Activated CD8-positive, alpha-beta memory T cell treated with anti-CD3 and anti-CD28 coated beads for 36 hours (primary cell): Measurements from ENCODE around the gene DOCK6. TPM values are rescaled to one million over a fixed set of nuclear protein-coding genes. Genes with fewer than 3 reads are reported as not detected.

Source experiments
- CTCF ChIA-PET: fragments of 350-600 bp; sonication (Branson Sonifier 250); formaldehyde crosslinking; loops from one replicate; lab custom pipeline; 2021; ENCODE audit warnings: antibody characterized with exemption; lab: Charles Lee
- POLR2A ChIA-PET: fragments of 350-600 bp; sonication (Branson Sonifier 250); formaldehyde crosslinking; loops from one replicate; lab custom pipeline; 2021; ENCODE audit warnings: antibody characterized with exemption; lab: Charles Lee
- total RNA-seq, 2 experiments: library from RNA; stranded (reverse); gene quantifications; one replicate each; pipeline ENCODE4 v1.2.3, GENCODE V29; 2021

Gene DOCK6
- total RNA-seq, 2 experiments from 2014 or later = 2.2 to 3.0 TPM

- ChIA-PET CTCF (interaction anchor here (1.1 kb wide), 1 partner anchor 35 kb away, joined by 3 read pairs; no protein-coding TSS in a partner anchor), POLR2A (no interaction called here)
These were observed 19.2 kb upstream of the DOCK6 start for GRCh38 chr19:11281356-11282049.

- ChIA-PET POLR2A (no interaction called here), CTCF (no interaction called here)
These were observed 17.3 kb upstream of the DOCK6 start for GRCh38 chr19:11279505-11280236.

- CTCF ChIA-PET = interaction anchor here (0.6 kb wide), 2 partner anchors 11 to 150 kb away, joined by 3 to 4 read pairs; no protein-coding TSS in a partner anchor
- POLR2A ChIA-PET = no interaction called here
These were observed 16.3 kb upstream of the DOCK6 start for GRCh38 chr19:11278670-11279069.

GRCh38 chr19:11274533-11275086 is 12.3 kb upstream of the DOCK6 start:
- ChIA-PET POLR2A (no interaction called here), CTCF (no interaction called here)

GRCh38 chr19:11273989-11274388 is 11.7 kb upstream of the DOCK6 start:
- ChIA-PET CTCF (no interaction called here), POLR2A (no interaction called here)

GRCh38 chr19:11273296-11273695 is 11.0 kb upstream of the DOCK6 start:
- ChIA-PET POLR2A (no interaction called here), CTCF (no interaction called here)

GRCh38 chr19:11269408-11269807 is 7.1 kb upstream of the DOCK6 start:
- POLR2A ChIA-PET = no interaction called here
- CTCF ChIA-PET = no interaction called here

- POLR2A ChIA-PET = no interaction called here
- CTCF ChIA-PET = no interaction called here
These were observed 6.5 kb upstream of the DOCK6 start for GRCh38 chr19:11268783-11269267.

DNA sequence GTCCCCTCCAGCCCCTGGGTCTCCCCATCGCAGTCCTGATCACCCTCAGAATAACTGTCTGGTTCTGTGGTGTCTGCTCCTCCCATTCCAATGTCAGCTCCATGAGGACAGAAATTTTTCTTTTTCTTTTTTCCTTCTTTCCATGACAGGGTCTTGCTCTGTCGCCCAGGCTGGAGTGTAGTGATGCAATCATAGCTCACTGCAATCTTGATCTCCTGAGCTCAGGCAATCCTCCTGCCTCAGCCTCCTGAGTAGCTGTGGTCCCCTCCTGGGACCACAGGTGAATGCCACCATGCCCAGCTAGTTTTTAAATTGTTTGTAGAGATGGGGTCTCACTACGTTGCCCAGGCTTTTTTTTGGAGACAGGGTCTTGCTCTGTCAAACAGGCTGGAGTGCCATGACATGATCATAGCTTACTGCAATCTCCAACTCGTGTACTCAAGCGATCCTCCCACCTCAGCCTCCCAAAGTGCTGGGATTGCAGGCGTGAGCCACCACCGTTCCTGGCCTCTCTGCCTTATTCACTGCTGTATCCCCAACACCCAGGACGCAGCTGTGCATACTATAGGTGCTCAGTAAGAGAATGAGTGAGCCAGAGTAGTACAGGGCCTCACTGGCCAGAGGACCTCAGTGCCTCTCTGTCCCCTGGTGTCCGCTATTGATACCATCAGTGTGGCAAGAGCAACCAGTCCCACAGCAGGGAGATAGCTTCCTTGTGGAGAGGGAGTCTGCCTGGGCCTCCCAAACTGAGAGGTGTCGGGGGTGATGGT is 5.2 kb upstream of the DOCK6 start:
- POLR2A ChIA-PET = no interaction called here
- CTCF ChIA-PET = no interaction called here

- CTCF ChIA-PET = no interaction called here
- POLR2A ChIA-PET = no interaction called here
These were observed 3.5 kb upstream of the DOCK6 start for GRCh38 chr19:11265785-11266236.

DNA sequence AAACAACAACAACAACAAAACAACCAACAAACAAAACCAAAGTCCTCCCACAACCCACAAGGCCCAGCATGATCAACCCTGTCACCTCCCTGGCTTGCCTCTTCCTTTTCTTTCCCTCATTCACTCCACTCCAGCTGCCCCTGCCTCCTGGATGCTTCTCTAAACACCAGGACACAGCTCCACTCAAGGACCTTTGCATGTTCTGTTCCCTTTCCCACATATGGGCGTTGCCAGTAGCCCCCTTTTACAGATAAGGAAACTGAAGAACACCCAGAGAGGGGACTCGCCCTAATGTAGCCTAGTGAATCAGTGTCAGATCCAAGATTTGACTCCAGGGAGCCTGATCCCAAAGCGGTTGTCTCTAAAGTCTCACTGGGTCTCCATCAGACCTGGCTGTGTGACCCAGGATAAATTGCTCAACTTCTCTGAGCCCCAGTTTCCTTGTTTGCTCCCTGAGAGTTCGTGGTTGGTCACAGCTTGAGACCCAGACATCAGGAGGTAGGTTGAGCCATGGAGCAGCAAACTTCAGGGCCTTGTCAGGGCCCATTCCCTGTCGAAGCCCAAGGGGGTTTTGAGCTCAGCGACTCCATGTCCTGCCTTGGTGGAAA is 3.0 kb upstream of the DOCK6 start:
- POLR2A ChIA-PET = interaction anchor here (0.6 kb wide), 1 partner anchor 118 kb away, joined by 6 read pairs; no protein-coding TSS in a partner anchor
- CTCF ChIA-PET = no interaction called here

GRCh38 chr19:11264452-11265176 is 2.3 kb upstream of the DOCK6 start:
- POLR2A ChIA-PET = interaction anchor here (0.6 kb wide), 1 partner anchor 117 kb away, joined by 6 read pairs; no protein-coding TSS in a partner anchor
- CTCF ChIA-PET = no interaction called here

GRCh38 chr19:11263726-11264125 is 1.4 kb upstream of the DOCK6 start:
- CTCF ChIA-PET = no interaction called here

GRCh38 chr19:11261431-11261970 is 823 bp downstream of the DOCK6 start:
- ChIA-PET CTCF (no interaction called here), POLR2A (no interaction called here)

More at GRCh38 chr19:11263726-11264125, 1.4 kb upstream of the DOCK6 start:
- POLR2A ChIA-PET = no interaction called here

DNA sequence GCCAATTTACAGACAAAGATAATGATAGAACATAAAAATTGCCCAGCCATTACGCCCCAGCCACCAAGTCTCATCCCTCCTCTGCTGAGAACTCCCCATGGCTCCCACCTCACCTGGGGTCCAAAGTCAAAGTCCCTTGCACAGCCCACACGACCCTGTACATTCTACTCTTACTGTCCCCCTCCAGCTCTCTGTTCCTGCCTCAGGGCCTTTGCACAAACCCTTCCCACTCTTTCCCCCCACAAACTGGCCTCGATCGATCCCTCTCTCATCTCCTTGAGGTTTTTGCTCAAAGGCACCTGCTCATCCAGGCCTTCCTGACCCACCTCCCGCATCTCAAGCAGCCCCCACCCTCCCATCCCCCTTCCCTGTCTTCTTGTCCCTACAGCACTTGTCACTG is 1.3 kb downstream of the DOCK6 start:
- ChIA-PET CTCF (no interaction called here), POLR2A (no interaction called here)

DNA sequence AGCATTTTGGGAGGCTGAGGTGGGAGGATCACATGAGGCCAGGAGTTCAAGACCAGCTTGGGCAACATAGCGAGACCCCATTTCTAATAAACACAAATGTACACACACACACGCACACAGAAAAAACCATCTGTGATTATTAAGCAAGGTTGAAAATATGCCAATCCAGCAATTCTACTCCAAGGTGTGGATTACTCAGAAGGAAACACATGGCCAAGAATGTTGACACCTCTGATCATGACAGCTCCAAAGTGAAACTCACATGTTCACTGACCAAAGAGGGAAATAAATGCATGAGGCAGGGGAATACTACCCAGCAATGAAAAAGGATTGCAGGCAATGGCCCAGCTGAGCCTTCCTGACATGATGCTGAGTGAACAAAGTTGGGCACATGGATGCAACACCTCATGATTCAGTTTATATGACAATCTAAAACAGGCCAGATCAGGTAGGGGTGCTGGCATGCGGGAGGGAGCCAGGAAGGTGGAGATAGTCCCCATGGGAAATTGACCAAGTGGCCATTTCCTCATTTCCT is 4.4 kb downstream of the DOCK6 start:
- ChIA-PET CTCF (no interaction called here), POLR2A (interaction anchor here (0.6 kb wide), 1 partner anchor 225 kb away, joined by 4 read pairs; no protein-coding TSS in a partner anchor)

GRCh38 chr19:11256189-11256588 is 6.1 kb downstream of the DOCK6 start:
- ChIA-PET CTCF (no interaction called here), POLR2A (no interaction called here)

GRCh38 chr19:11254666-11255065 is 7.7 kb downstream of the DOCK6 start:
- ChIA-PET POLR2A (interaction anchor here (0.5 to 0.6 kb wide), 2 partner anchors 66 to 255 kb away, joined by 3 to 5 read pairs; no protein-coding TSS in a partner anchor), CTCF (no interaction called here)
